CD14-positive monocyte (primary cell): ENCODE measurements around the gene SCN8A. TPM values are rescaled to one million over a fixed set of nuclear protein-coding genes. Genes with fewer than 3 reads are reported as not detected.

Experiments
- DNase-seq, 3 donors: peaks; one replicate each; pipeline ENCODE4 v3.0.0-alpha.2; 2011 to 2022
- H2AFZ ChIP-seq: 2 replicates; pipeline ENCODE4 v1.6.0; 2012; ENCODE audit warnings: mild to moderate bottlenecking, low read depth, low read length, inconsistent platforms; ENCODE audit not compliant: insufficient read depth, poor library complexity, severe bottlenecking
- H3K27ac ChIP-seq, 2 donors: 1 replicate in 1 of 2; 2 replicates in 1 of 2; pipeline ENCODE4 v1.5.1; 2012 to 2013; ENCODE audit warnings: low read length in 2 of 2, control low read depth in 1 of 2, inconsistent platforms in 1 of 2, low read depth in 1 of 2, mild to moderate bottlenecking in 1 of 2
- H3K27me3 ChIP-seq, 2 donors: one replicate each; pipeline versions ENCODE4 v1.6.0 to v1.6.1; 2011 to 2013; ENCODE audit warnings: low read length in 2 of 2; ENCODE audit not compliant: control insufficient read depth in 2 of 2, insufficient read depth in 2 of 2
- H3K36me3 ChIP-seq, 2 donors: replicated peaks in 1 of 2; 1 replicate in 1 of 2; 2 replicates in 1 of 2; pipeline versions ENCODE4 v1.5.1 to v1.6.1; 2012 to 2013; ENCODE audit warnings: low read length in 2 of 2, control low read depth in 1 of 2, inconsistent platforms in 1 of 2, mild to moderate bottlenecking in 1 of 2; ENCODE audit not compliant: insufficient read depth in 2 of 2, control insufficient read depth in 1 of 2
- H3K4me1 ChIP-seq, 2 donors: 1 replicate in 1 of 2; 2 replicates in 1 of 2; pipeline versions ENCODE4 v1.5.1 to v1.6.1; 2012 to 2013; ENCODE audit warnings: low read length in 2 of 2, control low read depth in 1 of 2, inconsistent platforms in 1 of 2, mild to moderate bottlenecking in 1 of 2, moderate library complexity in 1 of 2; ENCODE audit not compliant: insufficient read depth in 2 of 2, control insufficient read depth in 1 of 2
- H3K4me2 ChIP-seq: replicated peaks from 2 replicates; pipeline ENCODE3; 2012; ENCODE audit warnings: low read length, moderate library complexity, mild to moderate bottlenecking; ENCODE audit not compliant: poor library complexity, severe bottlenecking; ENCODE audit errors: extremely low read depth
- H3K4me3 ChIP-seq, 3 experiments: fragments of 200-600 bp in 1 of 3; sonication (generic) in 1 of 3; replicated peaks in 1 of 3; 1 replicate in 2 of 3; 2 replicates in 1 of 3; pipeline ENCODE4 v1.5.1; 2011 to 2013; ENCODE audit warnings: low read length in 3 of 3, mild to moderate bottlenecking in 3 of 3, control low read depth in 2 of 3, low read depth in 2 of 3, inconsistent platforms in 1 of 3, moderate library complexity in 1 of 3
- H3K79me2 ChIP-seq: 2 replicates; pipeline ENCODE4 v1.6.0; 2012; ENCODE audit warnings: mild to moderate bottlenecking, control low read depth, inconsistent platforms, low read length, moderate library complexity; ENCODE audit not compliant: insufficient read depth
- H3K9ac ChIP-seq: 2 replicates; pipeline ENCODE4 v1.6.0; 2017; ENCODE audit warnings: low read length, mild to moderate bottlenecking; ENCODE audit not compliant: insufficient read depth, poor library complexity, severe bottlenecking
- H3K9me3 ChIP-seq, 2 donors: replicated peaks in 1 of 2; 1 replicate in 1 of 2; 2 replicates in 1 of 2; pipeline versions ENCODE4 v1.5.1 to v1.6.1; 2012 to 2013; ENCODE audit warnings: low read length in 2 of 2, control low read depth in 1 of 2; ENCODE audit not compliant: control insufficient read depth in 1 of 2, insufficient read depth in 1 of 2
- H4K20me1 ChIP-seq: 2 replicates; pipeline ENCODE4 v1.6.0; 2012; ENCODE audit warnings: mild to moderate bottlenecking, low read length, control low read depth, moderate library complexity; ENCODE audit not compliant: insufficient read depth
- H3K27ac Mint-ChIP-seq, 7 donors: one replicate each; pipeline ENCODE4 v1.8.0; 2020; ENCODE audit warnings: mild to moderate bottlenecking in 7 of 7, mixed read lengths in 7 of 7, moderate library complexity in 6 of 7, inconsistent platforms in 2 of 7
- H3K27me3 Mint-ChIP-seq, 3 donors: one replicate each; pipeline ENCODE4 v1.8.0; 2021 to 2022; ENCODE audit warnings: low read depth in 3 of 3, mild to moderate bottlenecking in 3 of 3, mixed read lengths in 3 of 3, moderate library complexity in 3 of 3, inconsistent platforms in 1 of 3
- H3K36me3 Mint-ChIP-seq, 2 donors: one replicate each; pipeline ENCODE4 v1.8.0; 2020; ENCODE audit warnings: mixed read lengths in 2 of 2, inconsistent platforms in 1 of 2, mild to moderate bottlenecking in 1 of 2
- H3K4me1 Mint-ChIP-seq: one replicate; pipeline ENCODE4 v1.8.0; 2020; ENCODE audit warnings: mild to moderate bottlenecking, mixed read lengths
- H3K4me3 Mint-ChIP-seq, 2 donors: one replicate each; pipeline ENCODE4 v1.8.0; 2020; ENCODE audit warnings: mild to moderate bottlenecking in 2 of 2, mixed read lengths in 2 of 2, moderate library complexity in 1 of 2
- H3K9me3 Mint-ChIP-seq, 7 donors: one replicate each; pipeline ENCODE4 v1.8.0; 2020 to 2022; ENCODE audit warnings: mixed read lengths in 7 of 7, mild to moderate bottlenecking in 6 of 7, moderate library complexity in 6 of 7, inconsistent platforms in 2 of 7
- CTCF ChIP-seq: fragments of 200-600 bp; IDR thresholded peaks from one replicate; pipeline ENCODE4 v1.8.0; 2022; ENCODE audit warnings: antibody characterized with exemption, mild to moderate bottlenecking
- WGBS: methylation state at CpG from one replicate; pipeline ENCODE4 v1.1.5; 2013; ENCODE audit warnings: missing lambda C conversion rate; ENCODE audit not compliant: insufficient coverage; 5-methylcytosine and 5-hydroxymethylcytosine counted together
- intact Hi-C, 2 donors: fragments of 100-400 bp; cut with micrococcal nuclease; formaldehyde crosslinking; loops; one replicate each; pipeline versions ENCODE4 v1.15.0 to v1.15.1; 2023
- polyA plus RNA-seq, 3 donors: library from polyadenylated mRNA; depleted of rRNA in 1 of 3; unstranded in 2 of 3; stranded (reverse) in 1 of 3; fragments of 300-500 nt in 2 of 3; fragments of >200 nt in 1 of 3; fragmentation: Illumina TruSeq in 2 of 3; gene quantifications; 1 replicate in 2 of 3; 2 replicates in 1 of 3; pipeline ENCODE4 v1.2.3, GENCODE V29; 2012 to 2021

Gene SCN8A
- polyA plus RNA-seq, 3 donors = 0.03 TPM; not detected in 2

DNA sequence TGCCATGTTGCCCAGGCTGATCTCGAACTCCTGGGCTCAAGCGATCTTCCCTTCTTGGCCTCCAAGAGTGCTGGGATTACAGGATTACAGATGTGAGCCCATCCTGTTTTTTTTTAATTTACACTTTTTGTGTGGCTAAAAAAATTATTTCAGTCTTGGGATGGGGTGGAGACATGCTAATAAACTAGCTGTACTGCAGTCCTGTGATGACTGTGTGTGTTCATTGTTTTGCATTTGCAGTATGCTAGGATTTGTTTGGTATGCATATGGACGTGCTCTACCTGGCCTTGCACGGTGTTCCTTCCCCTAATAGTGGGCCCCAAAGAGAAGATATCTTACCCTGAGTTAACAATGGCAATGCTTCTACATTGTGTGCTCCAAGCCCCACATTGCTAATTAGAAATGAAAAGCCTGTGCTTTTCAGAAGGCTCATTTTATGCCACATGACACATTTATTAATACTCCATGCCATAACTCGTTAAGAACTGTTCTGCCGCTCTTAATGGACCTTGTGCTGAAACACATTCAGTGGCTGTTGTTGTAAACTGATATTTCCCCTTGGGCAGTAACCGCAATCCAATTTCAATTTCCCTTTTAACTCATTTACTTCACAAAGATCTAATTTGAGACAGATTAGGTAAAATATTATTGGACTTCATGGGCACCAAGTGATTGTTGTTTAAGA lies 86.4 kb downstream of the SCN8A start:
- Histone ChIP-seq H2AFZ (peak overlapping the region; percentile 26), H3K36me3 (no peaks in the 10 kb centered on the region), H3K4me1 (no peaks in the 10 kb centered on the region), H3K27me3 (no peaks in the 10 kb centered on the region), H3K79me2 (no peaks in the 10 kb centered on the region), H3K27ac (no peak overlapping the region), H3K4me2 (no peak overlapping the region), H3K9ac (no peak overlapping the region), H4K20me1 (no peaks in the 10 kb centered on the region), H3K9me3 (no peaks in the 10 kb centered on the region), H3K4me3 (no peak overlapping the region)
- DNase-seq = no peak
- intact Hi-C loops = no loop called here
- H3K36me3 Mint-ChIP-seq = no peaks in the 10 kb centered on the region
- no peak overlapping the region for H3K27ac Mint-ChIP-seq
- H3K4me1 Mint-ChIP-seq = no peaks in the 10 kb centered on the region
- WGBS = 94% methylated on average over 2 of the region's 7 CpGs
- no peaks in the 10 kb centered on the region for H3K9me3 Mint-ChIP-seq
- TF ChIP-seq CTCF = no peak
- peaks cover 1 to 5% (median 2%) of the 10 kb centered on the region in 3 donors for H3K27me3 Mint-ChIP-seq
- H3K4me3 Mint-ChIP-seq = no peak overlapping the region

DNA sequence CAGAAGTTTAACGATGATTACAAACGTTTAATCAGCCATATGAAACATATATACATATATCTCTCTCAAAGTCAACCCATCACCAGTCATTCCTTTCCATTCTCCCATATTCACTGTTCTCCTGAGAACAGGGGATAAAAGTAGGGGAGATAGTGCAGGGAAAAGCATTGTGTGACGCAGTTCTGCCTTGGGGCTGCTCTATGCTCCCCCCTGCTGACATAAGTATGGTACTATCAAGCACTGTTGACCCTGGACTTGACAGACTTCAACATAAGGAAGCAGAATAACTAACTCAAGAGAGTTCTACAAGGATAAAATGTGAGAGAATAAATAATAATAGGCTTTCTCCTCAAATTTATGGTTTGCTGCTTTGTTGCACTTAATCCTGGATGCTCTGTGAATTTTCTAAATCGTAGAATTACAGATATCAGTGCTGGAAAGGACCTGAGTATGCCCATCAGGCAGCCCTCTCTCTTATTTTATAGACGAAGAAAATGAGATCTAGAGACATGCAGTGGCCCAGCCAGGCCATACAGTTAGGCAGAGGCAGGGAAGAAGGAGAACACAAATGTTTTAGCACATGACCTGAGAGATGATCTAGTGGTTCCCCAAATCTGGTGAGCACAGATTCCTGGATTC lies 87.2 kb downstream of the SCN8A start:
- Histone ChIP-seq H3K4me2 (no peak overlapping the region), H3K27ac (no peak overlapping the region), H3K4me3 (no peak overlapping the region), H4K20me1 (no peaks in the 10 kb centered on the region), H3K27me3 (no peaks in the 10 kb centered on the region), H3K9me3 (no peaks in the 10 kb centered on the region), H3K79me2 (no peaks in the 10 kb centered on the region), H3K4me1 (no peaks in the 10 kb centered on the region), H3K36me3 (no peaks in the 10 kb centered on the region), H2AFZ (peak overlapping the region; percentile 26), H3K9ac (no peak overlapping the region)
- peak; percentile 71 for TF ChIP-seq CTCF
- 88% methylated on average over 1 of the region's 5 CpGs for WGBS
- intact Hi-C loops = no loop called here
- no peaks in the 10 kb centered on the region for H3K9me3 Mint-ChIP-seq
- H3K4me1 Mint-ChIP-seq = no peaks in the 10 kb centered on the region
- peak; percentile 6 to 27 (median 26) for DNase-seq
- H3K4me3 Mint-ChIP-seq = peak overlapping the region in 1 of 2 donors; percentile 12
- no peak overlapping the region for H3K27ac Mint-ChIP-seq
- H3K27me3 Mint-ChIP-seq = peaks cover 1 to 5% (median 2%) of the 10 kb centered on the region in 3 donors
- no peaks in the 10 kb centered on the region for H3K36me3 Mint-ChIP-seq
